HCEC 1CT (cell line): ENCODE measurements around the gene ZBTB16.

Source experiments
- DNase-seq: peaks from one replicate; pipeline ENCODE4 v3.0.0-alpha.2; 2017

The ZBTB16 gene

DNA sequence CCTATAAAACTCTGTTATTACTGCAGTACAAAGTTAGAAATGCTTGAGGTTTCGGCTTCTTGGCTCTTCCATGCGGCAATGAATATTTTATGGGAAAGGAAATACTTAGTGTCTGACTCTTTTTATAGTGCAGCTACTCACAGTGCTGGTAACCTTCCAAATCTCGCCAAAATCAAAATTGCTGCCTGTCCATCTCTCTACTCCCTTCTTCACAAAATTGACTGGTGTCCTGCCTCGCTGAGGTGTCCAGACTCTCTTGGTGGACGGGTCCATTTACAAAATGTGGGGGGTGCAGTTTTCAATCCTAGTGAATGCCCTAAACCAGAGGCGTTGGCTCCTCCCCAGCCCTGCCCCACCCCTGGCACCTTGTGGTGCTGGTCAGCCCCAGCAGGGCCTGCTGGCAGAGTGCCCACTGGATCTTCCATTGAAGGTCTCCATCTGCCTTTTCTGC is 73.5 kb downstream of the ZBTB16 start:
- DNase-seq: peak; percentile 91

GRCh38 chr11:114133548-114134329 is 74.2 kb downstream of the ZBTB16 start:
- no peak for DNase-seq

DNA sequence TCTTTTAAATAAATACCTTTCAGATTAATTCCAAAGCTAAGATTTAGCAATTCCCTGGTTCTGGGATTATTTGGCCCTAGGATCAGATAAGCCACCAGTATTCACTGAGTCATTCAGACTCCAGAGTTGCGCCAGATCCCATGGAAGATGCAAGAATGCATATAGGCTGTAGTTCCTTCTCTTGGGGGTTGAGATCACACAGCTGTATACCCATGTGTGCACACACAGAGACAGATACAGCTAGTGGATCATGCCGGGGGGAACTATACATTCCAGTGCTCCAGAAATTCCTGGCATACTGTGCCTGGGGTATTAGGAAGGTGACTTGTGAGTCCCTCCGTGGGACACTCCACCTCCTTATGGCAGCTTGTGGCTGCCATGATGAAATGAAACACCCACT is 75.4 kb downstream of the ZBTB16 start:
- DNase-seq: peak; percentile 98

DNA sequence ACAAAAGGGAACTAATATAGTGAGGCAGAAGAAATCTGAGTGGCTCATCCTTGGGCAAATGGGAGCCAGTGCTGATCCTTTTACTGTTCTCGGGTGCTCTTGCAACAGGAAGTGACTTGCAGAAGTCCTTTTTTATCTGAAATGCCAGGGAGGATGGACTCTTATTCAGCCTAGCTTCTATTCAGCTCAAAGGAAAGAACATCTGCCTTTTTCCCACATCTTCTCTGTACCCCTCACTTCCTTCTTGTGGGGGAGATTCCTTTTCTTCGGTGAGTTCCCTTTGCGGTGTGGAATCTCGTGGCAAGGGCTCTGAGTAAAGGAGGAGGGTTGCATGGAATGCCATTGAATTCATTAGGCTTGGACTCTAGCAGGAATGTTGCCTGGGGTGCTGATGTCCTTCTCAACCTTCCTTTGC is 76.2 kb downstream of the ZBTB16 start:
- DNase-seq: peak; percentile 59

DNA sequence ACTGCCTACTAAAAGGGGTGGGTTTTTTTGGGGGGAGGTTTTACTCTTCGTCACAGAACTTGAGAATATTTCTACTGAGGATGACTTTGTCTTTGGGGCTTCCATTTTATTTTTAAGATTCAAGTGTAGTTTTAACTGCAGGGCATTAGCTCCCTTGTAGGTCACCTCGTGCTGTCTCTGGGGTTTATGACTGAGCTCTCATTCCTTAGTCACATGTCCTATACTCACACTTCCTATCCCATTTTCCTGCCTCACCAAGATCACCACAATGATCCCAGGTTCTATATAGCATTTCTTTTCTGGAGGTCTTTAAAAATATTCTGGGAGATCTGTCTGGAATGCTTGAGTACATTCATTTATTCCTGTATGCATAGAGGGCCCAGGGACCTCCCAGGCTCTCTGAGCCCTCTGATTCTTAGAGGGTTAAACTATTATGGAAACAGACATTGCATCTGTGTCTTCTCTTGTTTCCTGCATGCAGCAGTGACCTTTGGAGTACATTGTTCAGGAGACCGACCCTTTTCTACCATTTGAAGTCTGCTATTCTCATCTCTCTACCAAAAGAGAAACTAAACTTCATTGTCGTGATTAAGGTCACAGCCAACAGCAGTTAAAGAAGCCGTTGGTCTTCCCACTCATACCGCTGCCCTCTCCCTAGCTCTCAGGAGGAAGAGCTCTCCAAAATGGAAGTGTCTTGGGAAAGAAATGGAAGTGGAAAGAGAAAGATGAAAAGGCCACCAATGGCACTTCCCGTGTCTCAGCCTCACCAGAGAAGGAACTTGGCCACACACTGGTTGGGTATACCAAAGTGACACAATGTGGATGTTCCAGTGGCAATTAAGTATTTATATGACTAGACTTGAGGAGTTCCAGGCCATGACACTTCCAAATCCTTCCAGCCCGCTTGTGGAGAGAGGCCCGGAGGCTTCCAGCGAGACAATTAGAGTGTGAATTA is 77.5 kb downstream of the ZBTB16 start:
- DNase-seq: peak; percentile 54

DNA sequence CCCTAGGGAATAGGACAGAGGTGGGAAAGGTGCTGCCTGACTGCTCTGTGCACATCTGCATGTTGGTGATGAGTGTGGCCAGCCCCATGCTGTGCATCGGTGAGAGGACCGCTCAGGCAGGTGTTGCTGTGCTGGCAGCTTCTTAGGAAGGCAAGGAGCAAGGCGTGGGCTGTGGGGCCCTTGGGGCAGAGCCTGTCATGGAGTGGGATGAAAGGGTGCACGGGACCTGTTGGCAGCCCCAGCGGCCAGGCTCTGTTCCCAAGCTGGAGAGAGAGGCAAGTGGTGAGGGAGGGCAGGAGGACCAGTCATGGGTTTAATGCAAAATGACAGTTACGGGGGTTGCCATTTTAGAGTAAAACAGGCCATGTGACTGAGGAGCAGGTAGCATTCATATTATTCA is 78.3 kb downstream of the ZBTB16 start:
- no peak for DNase-seq

DNA sequence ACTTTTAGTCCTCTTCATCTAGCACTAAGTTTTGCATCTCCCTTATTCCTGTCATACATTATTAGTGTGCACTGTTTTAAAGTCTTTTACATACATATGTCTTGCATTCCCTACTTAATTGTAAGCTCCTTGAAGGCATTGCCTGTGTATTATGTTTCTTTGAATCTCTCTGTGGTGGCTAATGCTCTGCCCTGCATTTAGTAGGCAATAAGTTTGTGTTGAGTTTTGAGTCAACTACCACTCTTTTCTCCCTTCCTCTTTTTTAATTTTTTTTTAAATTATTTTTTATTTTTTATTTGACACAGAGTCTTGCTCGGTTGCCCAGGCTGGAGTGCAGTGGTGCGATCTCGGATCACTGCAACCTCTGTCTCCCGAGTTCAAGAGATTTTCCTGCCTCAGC is 78.9 kb downstream of the ZBTB16 start:
- no peak for DNase-seq

GRCh38 chr11:114140826-114141225 is 81.3 kb downstream of the ZBTB16 start:
- no peak for DNase-seq

GRCh38 chr11:114141863-114142580 is 82.5 kb downstream of the ZBTB16 start:
- no peak for DNase-seq

DNA sequence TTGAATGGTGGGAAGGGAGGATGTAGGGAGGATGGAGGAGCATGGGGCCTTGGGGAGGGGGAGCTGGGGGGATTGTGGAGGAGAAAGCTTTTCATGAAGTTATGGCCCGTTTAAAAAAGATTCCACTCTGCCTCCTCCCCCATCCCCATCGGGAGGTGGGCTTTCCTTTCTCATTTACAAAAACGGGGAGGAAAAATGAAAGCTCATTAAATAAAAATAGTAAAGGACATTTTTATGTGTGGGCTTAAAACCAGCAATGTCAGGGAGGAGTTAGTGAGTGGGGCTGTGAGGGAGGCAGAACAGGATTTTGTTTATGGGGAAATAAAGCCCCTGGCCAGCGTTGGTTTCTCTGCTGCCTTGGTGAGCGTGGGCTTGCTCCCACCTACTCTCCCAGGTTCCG is 83.2 kb downstream of the ZBTB16 start:
- DNase-seq: no peak

DNA sequence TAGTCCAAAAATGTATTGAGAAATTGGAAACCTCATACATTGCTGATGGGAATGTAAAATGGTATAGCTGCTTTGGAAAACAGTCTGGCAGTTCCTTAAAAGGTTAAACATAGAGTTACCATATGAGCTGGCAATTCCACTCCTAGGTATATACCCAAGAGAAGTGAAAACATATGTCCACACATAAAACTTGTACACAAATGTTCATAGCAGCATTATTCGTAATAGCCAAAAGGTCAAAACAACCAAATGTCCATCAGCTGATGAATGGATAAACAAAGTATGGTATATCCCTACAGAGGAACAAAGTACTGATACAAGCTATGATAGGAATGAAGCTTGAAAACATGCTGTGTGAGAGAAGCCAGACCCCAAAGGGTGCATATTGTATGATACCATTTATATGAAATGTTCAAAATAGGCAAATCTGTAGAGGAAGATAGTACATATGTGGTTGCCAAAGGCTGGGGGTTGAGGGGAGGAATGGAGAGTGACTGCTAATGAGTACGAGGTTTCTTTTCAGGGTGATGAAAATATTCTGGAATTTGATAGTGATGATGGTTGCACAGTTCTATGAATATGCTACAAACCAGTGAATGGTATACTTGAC is 85.8 kb downstream of the ZBTB16 start:
- peak; percentile 78 for DNase-seq

DNA sequence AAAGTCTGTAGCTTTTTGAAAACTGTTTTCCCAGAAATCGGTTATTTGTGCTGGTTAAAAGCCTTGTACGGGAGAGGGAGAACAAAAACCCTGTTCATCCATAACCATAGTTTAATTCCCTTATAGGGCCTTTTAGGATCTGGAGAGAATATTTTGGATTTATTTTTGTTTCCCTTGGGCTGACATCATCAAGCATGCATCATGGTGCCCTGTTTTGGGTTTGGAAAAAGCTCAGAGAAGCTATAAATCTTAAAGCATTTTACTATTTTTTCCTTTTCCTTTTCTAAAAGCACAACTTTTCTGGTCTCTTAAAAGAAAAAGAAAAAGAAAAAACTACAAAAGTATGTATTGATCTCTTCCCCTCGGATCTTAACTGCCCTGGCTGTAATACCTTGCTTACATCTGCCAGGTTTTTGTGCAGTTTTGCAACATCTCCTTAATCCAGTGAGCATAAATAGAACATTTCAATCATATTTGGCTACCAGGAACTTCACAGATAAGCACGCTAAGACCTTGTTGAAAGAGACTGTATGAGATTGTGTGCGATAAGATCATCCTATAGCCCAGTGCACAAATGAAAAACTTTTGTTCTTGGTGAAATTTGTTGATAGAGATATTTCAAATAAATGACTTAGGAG is 88.0 kb downstream of the ZBTB16 start:
- DNase-seq: peak; percentile 82

DNA sequence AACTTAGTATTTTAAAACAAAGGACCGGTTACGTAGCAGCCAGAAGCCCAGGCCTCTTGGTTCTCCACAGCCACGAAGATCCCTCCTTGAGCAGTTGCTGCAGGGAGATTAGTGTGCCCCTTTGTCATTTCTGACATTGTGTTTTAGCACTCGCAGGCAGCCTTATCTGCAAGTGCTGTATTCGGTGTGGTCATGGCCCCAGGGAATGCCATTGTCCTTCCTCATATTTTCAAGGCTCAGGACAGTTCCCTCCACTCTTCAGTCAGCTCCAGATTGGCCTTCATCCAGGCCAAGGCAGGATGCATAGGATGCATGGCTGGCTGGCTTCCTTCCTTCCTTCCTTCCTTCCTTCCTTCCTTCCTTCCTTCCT is 88.5 kb downstream of the ZBTB16 start:
- DNase-seq: peak; percentile 56

- peak; percentile 38 for DNase-seq
These were observed 90.3 kb downstream of the ZBTB16 start for GRCh38 chr11:114149689-114150407.

DNA sequence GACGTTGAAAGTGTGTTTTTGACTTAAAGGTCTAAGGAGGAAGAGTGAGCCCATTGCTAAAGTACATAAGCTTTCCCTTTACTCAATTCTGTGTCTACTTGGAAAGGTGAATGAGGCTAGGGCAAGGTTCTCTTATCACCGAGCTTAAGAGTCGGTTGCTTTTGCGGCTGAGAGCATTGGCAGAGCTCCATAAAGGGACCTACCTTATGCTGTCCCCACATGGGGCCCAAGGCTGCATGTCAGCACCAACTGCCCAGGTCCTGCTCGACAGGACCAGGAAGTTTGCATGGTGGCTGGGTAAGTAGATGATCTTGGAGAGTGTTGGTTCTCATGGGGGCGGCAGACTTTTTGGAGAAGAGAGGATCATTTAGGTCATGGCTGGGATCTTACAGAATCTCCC is 91.2 kb downstream of the ZBTB16 start:
- no peak for DNase-seq

GRCh38 chr11:114151631-114152030 is 92.1 kb downstream of the ZBTB16 start:
- DNase-seq: no peak

DNA sequence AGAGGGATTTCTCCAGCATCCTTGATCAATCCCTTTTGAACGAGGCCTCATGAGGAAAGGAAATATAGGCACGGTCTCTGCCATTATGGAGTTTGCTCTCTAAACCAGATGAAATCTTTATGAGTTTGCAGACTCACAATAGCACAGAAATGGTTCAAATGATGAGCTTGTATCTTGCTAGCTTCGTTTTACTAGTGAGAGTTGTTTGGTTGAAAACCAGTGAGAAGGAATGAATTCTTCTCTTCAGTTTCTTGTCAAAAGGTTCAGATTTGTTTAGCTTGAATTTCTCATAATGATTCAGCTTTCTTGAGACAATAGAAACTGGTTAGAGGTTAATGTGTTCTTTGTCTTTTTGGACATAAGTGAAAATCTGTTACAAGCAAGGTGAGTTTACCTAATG is 92.7 kb downstream of the ZBTB16 start:
- no peak for DNase-seq

- DNase-seq: no peak
These were observed 93.3 kb downstream of the ZBTB16 start for GRCh38 chr11:114152785-114153184.

GRCh38 chr11:114153224-114153623 is 93.7 kb downstream of the ZBTB16 start:
- no peak for DNase-seq

GRCh38 chr11:114154271-114155047 is 94.9 kb downstream of the ZBTB16 start:
- DNase-seq: peak; percentile 75

DNA sequence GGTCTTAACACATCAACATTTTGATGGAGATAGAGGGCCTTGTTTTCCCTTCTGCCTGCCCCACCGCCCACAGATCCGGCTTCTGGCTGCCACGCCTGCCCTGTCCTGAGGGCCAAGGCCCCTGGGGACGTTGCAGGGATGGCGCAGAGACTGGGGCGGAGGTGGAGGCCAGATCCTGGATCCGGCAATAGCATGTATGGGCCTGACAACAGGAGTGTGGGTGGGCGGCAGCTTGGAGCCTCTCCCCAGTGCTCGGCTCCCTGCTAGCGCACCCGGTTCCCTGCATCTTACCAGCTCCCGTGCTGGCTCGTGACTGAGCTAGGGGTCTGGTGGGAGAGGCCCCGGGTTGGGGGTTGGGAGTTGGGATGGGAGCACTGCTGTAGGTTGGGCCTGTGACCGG is 95.6 kb downstream of the ZBTB16 start:
- DNase-seq: no peak
